Suprapubic skin (tissue), 4 donors: Measurements from ENCODE around the gene FCHSD1. TPM values are rescaled to one million over a fixed set of nuclear protein-coding genes. Genes with fewer than 3 reads are reported as not detected.
"Not testable (repeated sequence)": the region's sequence is repeated elsewhere in the genome, so short reads cannot be mapped to it uniquely, and the experiment has no call there.

Experiments
- DNase-seq, 2 donors: peaks; one replicate each; pipeline ENCODE4 v3.0.0-alpha.2; 2019; ENCODE audit warnings: low spot score in 2 of 2
- H3K27ac ChIP-seq: fragments of 200-600 bp; sonication (generic); one replicate; pipeline ENCODE4 v1.5.1; 2019
- H3K27me3 ChIP-seq: fragments of 200-600 bp; sonication (generic); one replicate; pipeline ENCODE4 v1.5.1; 2019
- H3K36me3 ChIP-seq: fragments of 200-600 bp; sonication (generic); one replicate; pipeline ENCODE4 v1.5.1; 2019
- H3K4me1 ChIP-seq: fragments of 200-600 bp; sonication (generic); one replicate; pipeline ENCODE4 v1.5.1; 2019
- H3K4me3 ChIP-seq: fragments of 200-600 bp; sonication (generic); one replicate; pipeline ENCODE4 v1.5.1; 2019; ENCODE audit warnings: mild to moderate bottlenecking
- H3K9me3 ChIP-seq: fragments of 200-600 bp; sonication (generic); one replicate; pipeline ENCODE4 v1.5.1; 2019
- EP300 ChIP-seq: sonication (generic); formaldehyde crosslinking; IDR thresholded peaks from one replicate; pipeline ENCODE4 v1.6.1; 2017; ENCODE audit warnings: antibody characterized with exemption
- POLR2A ChIP-seq, 2 donors: fragments of 450-650 bp; IDR thresholded peaks; one replicate each; pipeline ENCODE4 v1.6.1; 2017; ENCODE audit warnings: antibody characterized with exemption in 2 of 2, mild to moderate bottlenecking in 2 of 2, moderate library complexity in 2 of 2
- POLR2AphosphoS5 ChIP-seq, 3 donors: sonication (generic); formaldehyde crosslinking; IDR thresholded peaks; one replicate each; pipeline ENCODE4 v1.6.1; 2017; ENCODE audit warnings: antibody characterized with exemption in 3 of 3
- WGBS: methylation state at CpG from one replicate; pipeline ENCODE4 v1.1.5; 2018; 5-methylcytosine and 5-hydroxymethylcytosine counted together
- total RNA-seq, 4 donors: library from RNA; depleted of rRNA; stranded (reverse); fragments of >200 nt; gene quantifications; one replicate each; pipeline ENCODE4 v1.1.0, GENCODE V29; 2016
- TF ChIP-seq, protein P1 (sequence below), 2 donors: fragments of 200-600 bp in 1 of 2; fragments of 450-650 bp in 1 of 2; sonication (generic) in 1 of 2; IDR thresholded peaks; one replicate each; pipeline ENCODE4 v1.5.1; 2016 to 2019; ENCODE audit warnings: antibody characterized with exemption in 2 of 2, mild to moderate bottlenecking in 1 of 2, moderate library complexity in 1 of 2

Gene FCHSD1
- total RNA-seq, 4 donors from 2014 or later: 40.1 to 117 (median 77.1) TPM

DNA sequence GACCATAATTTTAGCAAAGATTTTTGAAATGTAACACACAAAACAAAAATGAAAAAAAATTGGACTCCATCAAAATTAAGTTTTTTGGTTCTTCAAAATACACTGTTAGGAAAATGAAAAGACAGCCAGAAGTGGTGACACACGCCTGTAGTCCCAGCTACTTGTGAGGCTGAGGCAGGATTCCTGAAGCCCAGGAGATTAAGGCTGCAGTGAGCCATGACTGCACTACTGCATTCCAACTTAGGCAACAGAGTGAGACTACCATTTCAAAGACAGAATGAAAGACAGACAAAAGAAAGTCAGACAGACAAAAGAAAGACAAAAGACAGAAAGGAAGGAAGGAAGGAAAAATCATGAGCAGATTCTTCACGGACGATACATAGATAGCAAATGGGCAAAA lies 39.9 kb downstream of the FCHSD1 start:
- TF ChIP-seq POLR2AphosphoS5 (IDR thresholded peaks at IDR 0.05) (no peak), POLR2A (IDR thresholded peaks at IDR 0.05) (no peak), EP300 (no peak)
- TF ChIP-seq, protein P1, sequence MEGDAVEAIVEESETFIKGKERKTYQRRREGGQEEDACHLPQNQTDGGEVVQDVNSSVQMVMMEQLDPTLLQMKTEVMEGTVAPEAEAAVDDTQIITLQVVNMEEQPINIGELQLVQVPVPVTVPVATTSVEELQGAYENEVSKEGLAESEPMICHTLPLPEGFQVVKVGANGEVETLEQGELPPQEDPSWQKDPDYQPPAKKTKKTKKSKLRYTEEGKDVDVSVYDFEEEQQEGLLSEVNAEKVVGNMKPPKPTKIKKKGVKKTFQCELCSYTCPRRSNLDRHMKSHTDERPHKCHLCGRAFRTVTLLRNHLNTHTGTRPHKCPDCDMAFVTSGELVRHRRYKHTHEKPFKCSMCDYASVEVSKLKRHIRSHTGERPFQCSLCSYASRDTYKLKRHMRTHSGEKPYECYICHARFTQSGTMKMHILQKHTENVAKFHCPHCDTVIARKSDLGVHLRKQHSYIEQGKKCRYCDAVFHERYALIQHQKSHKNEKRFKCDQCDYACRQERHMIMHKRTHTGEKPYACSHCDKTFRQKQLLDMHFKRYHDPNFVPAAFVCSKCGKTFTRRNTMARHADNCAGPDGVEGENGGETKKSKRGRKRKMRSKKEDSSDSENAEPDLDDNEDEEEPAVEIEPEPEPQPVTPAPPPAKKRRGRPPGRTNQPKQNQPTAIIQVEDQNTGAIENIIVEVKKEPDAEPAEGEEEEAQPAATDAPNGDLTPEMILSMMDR (IDR thresholded peaks at IDR 0.05): no peak
- Histone ChIP-seq H3K9me3 (no peaks in the 10 kb centered on the region), H3K4me1 (peaks cover 23% of the 10 kb centered on the region), H3K36me3 (no peaks in the 10 kb centered on the region), H3K27ac (no peak overlapping the region), H3K27me3 (no peaks in the 10 kb centered on the region), H3K4me3 (no peak overlapping the region)
- DNase-seq: no peak
- WGBS: 75% methylated on average over 3 of the region's 3 CpGs

DNA sequence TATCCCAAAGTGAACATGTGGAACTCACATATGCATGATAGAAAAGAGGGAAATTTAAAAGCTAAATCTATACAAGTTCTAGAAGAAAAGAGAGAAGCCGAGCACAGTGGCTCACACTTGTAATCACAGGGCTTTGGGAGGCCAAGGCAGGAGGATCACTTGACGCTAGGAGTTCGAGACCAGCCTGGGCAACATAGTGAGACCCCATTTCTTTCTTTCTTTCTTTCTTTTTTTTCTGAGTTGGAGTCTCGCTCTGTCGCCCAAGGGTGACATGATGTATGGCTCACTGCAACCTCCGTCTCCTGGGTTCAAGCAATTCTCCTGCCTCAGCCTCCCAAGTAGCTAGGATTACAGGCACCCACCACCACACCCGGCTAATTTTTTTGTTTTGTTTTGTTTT lies 41.3 kb downstream of the FCHSD1 start:
- DNase-seq, H3K27ac ChIP-seq, H3K27me3 ChIP-seq, H3K4me3 ChIP-seq, H3K9me3 ChIP-seq, H3K36me3 ChIP-seq: not testable (repeated sequence)
- H3K4me1 ChIP-seq: peaks cover 28% of the 10 kb centered on the region
- WGBS: 97% methylated on average over 7 of the region's 7 CpGs

GRCh38 chr5:141609044-141609443 lies 42.2 kb downstream of the FCHSD1 start:
- H3K27ac ChIP-seq: no peak overlapping the region
- no peaks in the 10 kb centered on the region for H3K27me3 ChIP-seq
- DNase-seq: no peak
- no peaks in the 10 kb centered on the region for H3K36me3 ChIP-seq
- no peaks in the 10 kb centered on the region for H3K9me3 ChIP-seq
- WGBS: 94% methylated on average over 3 of the region's 3 CpGs
- H3K4me3 ChIP-seq: no peak overlapping the region
- TF ChIP-seq EP300 (no peak), POLR2AphosphoS5 (IDR thresholded peaks at IDR 0.05) (no peak), POLR2A (IDR thresholded peaks at IDR 0.05) (no peak)
- TF ChIP-seq, protein P1 (IDR thresholded peaks at IDR 0.05): no peak
- peaks cover 37% of the 10 kb centered on the region for H3K4me1 ChIP-seq

DNA sequence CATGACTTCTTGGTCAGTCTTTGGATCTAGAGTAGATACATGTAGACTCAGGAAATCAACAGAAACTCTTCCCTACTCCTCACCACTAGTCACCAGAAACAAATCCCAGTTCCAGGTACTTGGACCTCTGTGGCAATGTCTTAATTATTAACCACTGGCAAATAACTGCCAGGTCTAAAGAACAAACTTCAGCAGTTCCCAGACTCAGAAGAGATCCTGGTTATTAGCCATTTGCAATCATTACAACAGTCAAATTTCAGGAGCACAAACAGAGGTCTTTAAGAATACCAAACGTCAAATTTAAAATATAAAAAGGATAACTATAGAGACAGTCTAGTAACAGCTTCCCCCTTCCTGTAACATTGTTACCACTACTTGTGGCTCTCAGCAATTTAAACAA lies 42.7 kb downstream of the FCHSD1 start:
- H3K4me3 ChIP-seq: no peak overlapping the region
- no peak for DNase-seq
- H3K4me1 ChIP-seq: peaks cover 41% of the 10 kb centered on the region
- H3K27ac ChIP-seq: peak overlapping the region; percentile 11
- TF ChIP-seq POLR2A (IDR thresholded peaks at IDR 0.05) (no peak), EP300 (no peak), POLR2AphosphoS5 (IDR thresholded peaks at IDR 0.05) (no peak)
- TF ChIP-seq, protein P1 (IDR thresholded peaks at IDR 0.05): no peak
- H3K36me3 ChIP-seq: no peaks in the 10 kb centered on the region
- H3K9me3 ChIP-seq: no peaks in the 10 kb centered on the region
- H3K27me3 ChIP-seq: no peaks in the 10 kb centered on the region
- WGBS: 76% methylated on average over 1 of the region's 1 CpG

DNA sequence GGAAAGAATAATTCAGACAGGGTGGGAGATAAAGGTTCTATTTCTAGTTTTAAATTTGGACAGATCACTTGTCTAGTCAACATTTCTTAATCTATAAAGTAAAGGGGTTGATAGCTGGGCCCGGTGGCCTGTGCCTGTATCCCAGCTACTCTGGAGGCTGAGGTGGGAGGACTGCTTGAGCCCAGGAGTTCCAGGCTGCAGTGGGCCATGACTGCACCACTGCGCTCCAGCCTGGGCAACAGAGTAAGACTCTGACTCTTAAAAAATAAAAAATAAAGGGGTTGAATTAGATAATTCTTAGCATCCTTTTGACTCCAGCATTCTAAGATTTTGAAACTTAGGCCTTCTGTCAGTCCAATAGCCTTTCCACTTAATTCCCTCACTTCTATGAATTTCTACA lies 43.2 kb downstream of the FCHSD1 start:
- no peaks in the 10 kb centered on the region for H3K27me3 ChIP-seq
- TF ChIP-seq POLR2A (IDR thresholded peaks at IDR 0.05): no peak
- TF ChIP-seq, protein P1 (IDR thresholded peaks at IDR 0.05): no peak
- TF ChIP-seq POLR2AphosphoS5 (IDR thresholded peaks at IDR 0.05): no peak
- no peak for TF ChIP-seq EP300
- peaks cover 41% of the 10 kb centered on the region for H3K4me1 ChIP-seq
- H3K27ac ChIP-seq: peak overlapping the region; percentile 11
- H3K36me3 ChIP-seq: no peaks in the 10 kb centered on the region
- H3K9me3 ChIP-seq: no peaks in the 10 kb centered on the region
- no peak overlapping the region for H3K4me3 ChIP-seq
- DNase-seq: no peak
- 83% methylated on average over 2 of the region's 2 CpGs for WGBS
